HG03442 (cell line): ENCODE results near the gene HINT3.
"Not testable (repeated sequence)": the region's sequence is repeated elsewhere in the genome, so short reads cannot be mapped to it uniquely, and the experiment has no call there.

Experiments
- ATAC-seq: cut with Tn5 transposase; IDR thresholded peaks from one replicate; pipeline ENCODE4 v1.9.1; 2021; ENCODE audit warnings: mild to moderate bottlenecking, moderate library complexity; ENCODE audit not compliant: unreplicated experiment

The HINT3 gene

GRCh38 chr6:125939791-125940190 is 16.8 kb upstream of the HINT3 start:
- ATAC-seq, result no peak

- ATAC-seq, result no peak
These were observed 16.1 kb upstream of the HINT3 start for GRCh38 chr6:125940247-125941041.

GRCh38 chr6:125942672-125943527 is 13.7 kb upstream of the HINT3 start:
- ATAC-seq, result no peak

- no peak for ATAC-seq
These were observed 12.8 kb upstream of the HINT3 start for GRCh38 chr6:125943528-125944433.

- no peak for ATAC-seq
These were observed 12.1 kb upstream of the HINT3 start for GRCh38 chr6:125944434-125944816.

GRCh38 chr6:125944896-125945295 is 11.7 kb upstream of the HINT3 start:
- ATAC-seq, result no peak

GRCh38 chr6:125945378-125946141 is 11.0 kb upstream of the HINT3 start:
- ATAC-seq, result no peak

GRCh38 chr6:125947615-125948014 is 9.0 kb upstream of the HINT3 start:
- no peak for ATAC-seq

GRCh38 chr6:125948455-125948854 is 8.1 kb upstream of the HINT3 start:
- no peak for ATAC-seq

- ATAC-seq, result no peak
These were observed 7.5 kb upstream of the HINT3 start for GRCh38 chr6:125949069-125949468.

- ATAC-seq, result no peak
These were observed 6.3 kb upstream of the HINT3 start for GRCh38 chr6:125950293-125950692.

- not testable (repeated sequence) for ATAC-seq
These were observed 5.9 kb upstream of the HINT3 start for GRCh38 chr6:125950716-125951115.

- no peak for ATAC-seq
These were observed 5.2 kb upstream of the HINT3 start for GRCh38 chr6:125951323-125951722.

- ATAC-seq, result peak; percentile 16
These were observed 3.6 kb upstream of the HINT3 start for GRCh38 chr6:125952764-125953501.

GRCh38 chr6:125953502-125953875 is 3.1 kb upstream of the HINT3 start:
- no peak for ATAC-seq

- no peak for ATAC-seq
These were observed 1.7 kb upstream of the HINT3 start for GRCh38 chr6:125954735-125955339.

GRCh38 chr6:125955973-125956372 is 597 bp upstream of the HINT3 start:
- ATAC-seq, result no peak

- ATAC-seq, result no peak
These were observed 772 bp downstream of the HINT3 start for GRCh38 chr6:125957391-125957693.

GRCh38 chr6:125957845-125958244 is 1.3 kb downstream of the HINT3 start:
- no peak for ATAC-seq
